Measurements from ENCODE around the gene UPF2. TPM values are rescaled to one million over a fixed set of nuclear protein-coding genes. Genes with fewer than 3 reads are reported as not detected.

UPF2 gene
- total RNA-seq, 4 donors from 2014 or later, result 20.6 to 24.8 (median 21.9) TPM

DNA sequence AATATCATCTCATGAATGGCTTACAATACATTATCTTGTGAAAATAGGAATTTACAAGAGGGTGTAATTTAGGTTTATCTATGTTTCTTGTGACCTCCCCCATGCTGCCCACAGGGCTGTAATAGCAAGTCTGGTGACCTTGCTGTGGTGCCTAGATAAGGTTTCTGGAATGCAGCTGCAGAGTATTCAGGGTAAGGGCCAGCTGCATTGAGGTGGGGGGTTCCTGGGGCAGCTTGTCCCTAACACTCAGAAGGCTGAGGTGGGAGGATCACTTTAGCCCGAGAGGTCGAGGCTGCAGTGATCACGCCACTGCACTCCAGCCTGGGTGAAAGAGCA is 20.8 kb upstream of the UPF2 start:
- WGBS, 2 donors, result 79 to 86% methylated on average over 3 of the region's 3 CpGs
- no peak for DNase-seq (ENCODE audit: low spot score in 2 of 2)
- TF ChIP-seq, protein P1, sequence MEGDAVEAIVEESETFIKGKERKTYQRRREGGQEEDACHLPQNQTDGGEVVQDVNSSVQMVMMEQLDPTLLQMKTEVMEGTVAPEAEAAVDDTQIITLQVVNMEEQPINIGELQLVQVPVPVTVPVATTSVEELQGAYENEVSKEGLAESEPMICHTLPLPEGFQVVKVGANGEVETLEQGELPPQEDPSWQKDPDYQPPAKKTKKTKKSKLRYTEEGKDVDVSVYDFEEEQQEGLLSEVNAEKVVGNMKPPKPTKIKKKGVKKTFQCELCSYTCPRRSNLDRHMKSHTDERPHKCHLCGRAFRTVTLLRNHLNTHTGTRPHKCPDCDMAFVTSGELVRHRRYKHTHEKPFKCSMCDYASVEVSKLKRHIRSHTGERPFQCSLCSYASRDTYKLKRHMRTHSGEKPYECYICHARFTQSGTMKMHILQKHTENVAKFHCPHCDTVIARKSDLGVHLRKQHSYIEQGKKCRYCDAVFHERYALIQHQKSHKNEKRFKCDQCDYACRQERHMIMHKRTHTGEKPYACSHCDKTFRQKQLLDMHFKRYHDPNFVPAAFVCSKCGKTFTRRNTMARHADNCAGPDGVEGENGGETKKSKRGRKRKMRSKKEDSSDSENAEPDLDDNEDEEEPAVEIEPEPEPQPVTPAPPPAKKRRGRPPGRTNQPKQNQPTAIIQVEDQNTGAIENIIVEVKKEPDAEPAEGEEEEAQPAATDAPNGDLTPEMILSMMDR (IDR thresholded peaks at IDR 0.05), result no peak
- no peak for TF ChIP-seq POLR2A (IDR thresholded peaks at IDR 0.05)
- no peak overlapping the region for H3K4me3 ChIP-seq (ENCODE audit: low read depth, poor library complexity, severe bottlenecking)
- intact Hi-C loops (cut with DNase I; ENCODE audit: low total_unique reads), result no loop called here

DNA sequence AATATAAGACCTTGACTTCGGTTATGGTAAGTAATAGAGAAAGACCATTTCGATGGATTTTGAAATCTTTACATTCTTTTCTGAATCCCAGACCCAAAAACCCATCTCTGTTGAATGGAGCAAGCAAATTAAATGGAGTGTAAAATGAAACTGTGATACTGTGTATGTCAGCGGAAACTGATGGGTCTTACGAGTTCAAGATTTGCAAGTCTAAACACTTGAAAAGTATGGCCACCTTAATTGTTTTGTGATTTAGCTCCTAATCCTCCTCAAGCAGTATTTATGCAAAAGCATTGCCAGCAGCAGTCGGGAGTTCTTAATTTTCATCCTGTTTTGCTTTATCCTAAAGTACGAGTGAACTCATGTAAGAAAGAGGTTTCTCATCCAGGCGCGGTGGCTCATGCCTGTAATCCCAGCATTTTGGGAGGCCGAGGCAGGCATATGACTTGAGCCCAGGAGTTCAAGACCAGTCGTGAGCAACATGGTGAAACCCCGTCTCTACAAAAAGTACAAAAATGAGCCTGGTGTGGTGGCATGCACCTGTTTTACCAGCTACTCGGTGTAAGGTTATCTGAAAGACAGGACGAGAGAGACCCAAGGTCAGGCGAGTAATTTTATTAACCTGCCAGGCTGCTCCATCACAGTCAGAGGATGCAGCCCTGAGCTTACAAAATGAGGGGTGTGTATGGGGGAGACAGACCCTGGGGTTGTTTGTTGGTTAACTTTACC is 20.3 kb upstream of the UPF2 start:
- intact Hi-C loops (cut with DNase I; ENCODE audit: low total_unique reads), result no loop called here
- WGBS, 2 donors, result 72 to 73% methylated on average over 14 of the region's 14 CpGs
- DNase-seq (ENCODE audit: low spot score in 2 of 2), result no peak
- no peak overlapping the region for H3K4me3 ChIP-seq (ENCODE audit: low read depth, poor library complexity, severe bottlenecking)
- TF ChIP-seq, protein P1 (IDR thresholded peaks at IDR 0.05), result no peak
- no peak for TF ChIP-seq POLR2A (IDR thresholded peaks at IDR 0.05)

DNA sequence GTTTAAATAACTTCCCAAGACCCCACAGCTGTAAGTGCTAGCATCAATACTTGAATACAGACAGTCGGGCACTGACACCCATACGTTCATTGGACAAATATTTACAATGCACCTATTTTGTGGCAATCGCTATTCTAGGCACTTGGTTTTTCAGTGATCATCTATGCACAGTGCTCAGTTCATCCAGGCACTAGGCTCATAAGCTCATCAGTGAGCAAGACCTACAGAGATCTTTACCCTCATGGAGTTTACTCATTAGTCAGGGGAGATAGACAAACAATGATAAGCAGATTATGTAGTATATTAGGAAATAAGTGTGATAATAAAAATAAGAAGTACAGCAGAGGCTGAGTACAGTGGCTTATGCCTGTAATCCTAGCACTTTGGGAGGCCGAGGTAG is 18.5 kb upstream of the UPF2 start:
- intact Hi-C loops (cut with DNase I; ENCODE audit: low total_unique reads), result no loop called here
- H3K4me3 ChIP-seq (ENCODE audit: low read depth, poor library complexity, severe bottlenecking), result no peak overlapping the region
- 79 to 87% methylated on average over 4 of the region's 4 CpGs for WGBS, 2 donors
- TF ChIP-seq, protein P1 (IDR thresholded peaks at IDR 0.05), result no peak
- TF ChIP-seq POLR2A (IDR thresholded peaks at IDR 0.05), result no peak
- no peak for DNase-seq (ENCODE audit: low spot score in 2 of 2)

DNA sequence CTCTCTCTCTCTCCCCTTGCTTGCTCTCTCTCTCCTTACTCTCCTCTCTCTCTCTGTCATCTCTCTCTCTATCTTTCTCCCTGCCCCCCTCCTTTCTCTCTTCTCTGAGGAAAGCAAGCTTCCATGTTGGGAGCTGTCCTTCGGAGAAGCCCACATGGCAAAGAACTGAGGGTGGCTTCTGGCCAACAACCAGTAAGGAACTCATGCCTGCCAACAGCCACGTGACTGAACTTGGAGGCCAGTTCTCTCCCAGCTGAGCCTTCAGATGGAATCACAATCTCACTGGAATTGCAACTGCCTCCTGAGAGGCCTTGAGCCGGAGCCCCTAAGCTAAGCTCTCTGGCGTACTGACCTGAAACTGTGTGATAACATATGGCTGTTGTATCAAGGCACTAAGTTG is 14.1 kb upstream of the UPF2 start:
- 53% methylated on average over 4 of the region's 4 CpGs for WGBS, 2 donors
- no peak for DNase-seq (ENCODE audit: low spot score in 2 of 2)
- no peak overlapping the region for H3K4me3 ChIP-seq (ENCODE audit: low read depth, poor library complexity, severe bottlenecking)
- intact Hi-C loops (cut with DNase I; ENCODE audit: low total_unique reads), result no loop called here
- TF ChIP-seq, protein P1 (IDR thresholded peaks at IDR 0.05), result no peak
- TF ChIP-seq POLR2A (IDR thresholded peaks at IDR 0.05), result no peak

DNA sequence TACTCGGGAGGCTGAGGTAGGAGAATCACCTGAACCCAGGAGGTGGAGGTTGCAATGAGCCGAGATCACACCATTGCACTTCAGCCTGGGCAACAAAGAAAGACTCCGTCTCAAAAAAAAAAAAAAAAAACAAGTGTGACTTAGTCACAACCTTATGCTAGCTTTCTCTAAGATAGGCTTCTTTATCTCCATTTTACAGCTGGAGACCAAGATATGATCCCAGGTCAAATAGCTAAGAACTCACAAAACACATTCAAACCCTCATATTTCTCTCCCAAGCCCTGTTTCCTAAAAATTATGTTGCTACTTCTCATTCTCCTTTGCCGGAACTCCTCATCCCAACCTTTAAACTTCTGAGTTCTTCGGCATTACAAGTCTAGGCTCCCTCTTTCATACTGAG is 13.1 kb upstream of the UPF2 start:
- 90 to 94% methylated on average over 5 of the region's 5 CpGs for WGBS, 2 donors
- no peak for DNase-seq (ENCODE audit: low spot score in 2 of 2)
- no peak overlapping the region for H3K4me3 ChIP-seq (ENCODE audit: low read depth, poor library complexity, severe bottlenecking)
- no peak for TF ChIP-seq POLR2A (IDR thresholded peaks at IDR 0.05)
- TF ChIP-seq, protein P1 (IDR thresholded peaks at IDR 0.05), result no peak
- intact Hi-C loops (cut with DNase I; ENCODE audit: low total_unique reads), result no loop called here

DNA sequence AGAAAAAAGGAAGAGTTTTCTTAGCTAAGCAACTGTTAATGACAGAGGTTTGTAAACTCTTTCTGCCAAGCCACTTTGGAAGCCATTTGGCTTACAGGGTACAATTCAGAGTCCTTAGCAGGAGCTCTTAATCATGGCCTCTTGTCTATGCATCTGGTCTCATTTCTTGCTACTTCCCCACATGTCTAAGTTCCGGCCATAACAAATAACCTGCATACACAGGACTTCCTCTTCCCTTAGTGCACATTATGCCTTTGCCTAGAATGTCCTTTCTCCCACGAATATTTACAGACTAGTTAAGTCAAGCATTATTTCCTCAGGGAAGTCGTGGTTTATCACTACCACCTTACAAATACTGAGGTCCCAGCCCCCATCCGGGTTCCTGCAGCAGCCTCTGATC is 8.6 kb upstream of the UPF2 start:
- WGBS, 2 donors, result 59 to 67% methylated on average over 4 of the region's 4 CpGs
- intact Hi-C loops (cut with DNase I; ENCODE audit: low total_unique reads), result no loop called here
- H3K4me3 ChIP-seq (ENCODE audit: low read depth, poor library complexity, severe bottlenecking), result no peak overlapping the region
- TF ChIP-seq, protein P1 (IDR thresholded peaks at IDR 0.05), result no peak
- TF ChIP-seq POLR2A (IDR thresholded peaks at IDR 0.05), result no peak
- no peak for DNase-seq (ENCODE audit: low spot score in 2 of 2)

Measured in lower leg skin (tissue), 4 donors.